Spleen (tissue), 11 donors: Measurements from ENCODE around the gene RFPL4AL1. TPM values are rescaled to one million over a fixed set of nuclear protein-coding genes. Genes with fewer than 3 reads are reported as not detected.
"Not testable (repeated sequence)": the region's sequence is repeated elsewhere in the genome, so short reads cannot be mapped to it uniquely, and the experiment has no call there.

ENCODE experiments used
- DNase-seq: peaks from one replicate; pipeline ENCODE4 v3.0.0-alpha.2; 2020
- H3K27ac ChIP-seq, 8 donors: fragments of 200-600 bp; sonication (generic) in 7 of 8; 1 replicate in 4 of 8; 2 replicates in 4 of 8; pipeline versions ENCODE4 v1.5.0 to v1.8.0; 2016 to 2021; ENCODE audit warnings: inconsistent platforms in 4 of 8, mild to moderate bottlenecking in 4 of 8, moderate library complexity in 1 of 8
- H3K27me3 ChIP-seq, 7 donors: fragments of 200-600 bp; sonication (generic) in 6 of 7; replicated peaks in 1 of 7; 1 replicate in 4 of 7; 2 replicates in 3 of 7; pipeline versions ENCODE4 v1.5.0 to v1.8.0; 2016 to 2021; ENCODE audit warnings: inconsistent platforms in 3 of 7, mild to moderate bottlenecking in 1 of 7
- H3K36me3 ChIP-seq, 6 donors: fragments of 200-600 bp; sonication (generic) in 5 of 6; 1 replicate in 4 of 6; 2 replicates in 2 of 6; pipeline versions ENCODE4 v1.5.0 to v1.8.0; 2016 to 2021; ENCODE audit warnings: inconsistent platforms in 2 of 6
- H3K4me1 ChIP-seq, 6 donors: fragments of 200-600 bp; sonication (generic) in 5 of 6; 1 replicate in 3 of 6; 2 replicates in 3 of 6; pipeline versions ENCODE4 v1.5.0 to v1.8.0; 2016 to 2021; ENCODE audit warnings: inconsistent platforms in 3 of 6
- H3K4me3 ChIP-seq, 8 donors: fragments of 200-600 bp; sonication (generic) in 7 of 8; 1 replicate in 4 of 8; 2 replicates in 4 of 8; pipeline versions ENCODE4 v1.5.0 to v1.8.0; 2016 to 2021; ENCODE audit warnings: inconsistent platforms in 4 of 8, mild to moderate bottlenecking in 4 of 8, moderate library complexity in 2 of 8
- H3K9me3 ChIP-seq, 8 donors: fragments of 200-600 bp; sonication (generic) in 7 of 8; 1 replicate in 4 of 8; 2 replicates in 4 of 8; pipeline versions ENCODE4 v1.5.0 to v1.8.0; 2016 to 2021; ENCODE audit warnings: inconsistent platforms in 4 of 8
- CTCF ChIP-seq, 11 experiments: fragments of 200-600 bp in 7 of 11; fragments of 450-650 bp in 4 of 11; sonication (generic) in 4 of 11; IDR thresholded peaks in 8 of 11; conservative IDR thresholded peaks in 3 of 11; 1 replicate in 7 of 11; 2 replicates in 4 of 11; pipeline versions ENCODE4 v1.4.0 to v1.8.0; 2016 to 2021; ENCODE audit warnings: antibody characterized with exemption in 11 of 11, inconsistent platforms in 4 of 11, mild to moderate bottlenecking in 1 of 11
- POLR2A ChIP-seq, 3 donors: fragments of 450-650 bp; IDR thresholded peaks; one replicate each; pipeline ENCODE4 v1.5.1; 2017; ENCODE audit warnings: antibody characterized with exemption in 3 of 3, mild to moderate bottlenecking in 1 of 3
- POLR2AphosphoS5 ChIP-seq, 3 donors: sonication (generic); formaldehyde crosslinking; IDR thresholded peaks; one replicate each; pipeline ENCODE4 v1.5.1; 2017; ENCODE audit warnings: antibody characterized with exemption in 3 of 3
- WGBS, 5 donors: extraction: QIAGEN DNeasy Blood & Tissue Kit in 3 of 5; methylation state at CpG; one replicate each; pipeline versions ENCODE4 v1.1.5 to v1.1.7; 2013 to 2018; 5-methylcytosine and 5-hydroxymethylcytosine counted together
- intact Hi-C: fragments of 100-400 bp; cut with DNase I; formaldehyde crosslinking; loops from one replicate; pipeline ENCODE4 v1.15.0; 2023; ENCODE audit warnings: low total_unique reads
- polyA plus RNA-seq, 3 donors: library from polyadenylated mRNA; stranded (reverse); fragments of 200-250 nt; gene quantifications; one replicate each; pipeline ENCODE4 v1.2.1, GENCODE V29; 2013
- total RNA-seq, 7 donors: library from RNA; depleted of rRNA in 3 of 7; stranded (reverse); fragments of >200 nt in 3 of 7; fragmentation: NEBNext Ultra II Directional in 4 of 7; extraction: Animal tissue kit (Norgen Biotek cat#: 25700) in 4 of 7; gene quantifications; one replicate each; pipeline versions ENCODE4 v1.1.0 to v1.2.1, GENCODE V29; 2016 to 2021
- donor health status: healthy with polysubstance abuse.
- donor health status: DM: no; HTN: no; CAD: no; lungs with moderate emphysema.
- donor health status: DM: no; HTN: no; CAD: no.
- donor health status: Bipolar disorder and iron deficiency.
- donor health status: healthy.
- donor health status: DM: no; HTN: no; CAD: no.
- donor health status: DM: yes; HTN: yes; CAD: no.

Gene RFPL4AL1
- total and polyA plus RNA-seq, 10 donors, result not detected

- no peaks in the 10 kb centered on the region for H3K36me3 ChIP-seq
- intact Hi-C loops, result no loop called here
- no peak for TF ChIP-seq CTCF (IDR thresholded peaks at IDR 0.05 in 8 of 11, conservative IDR thresholded peaks at IDR 0.05 in 3 of 11)
- no peak for TF ChIP-seq POLR2A (IDR thresholded peaks at IDR 0.05)
- TF ChIP-seq POLR2AphosphoS5 (IDR thresholded peaks at IDR 0.05), result no peak
These were observed 2.5 kb upstream of the RFPL4AL1 start for GRCh38 chr19:55766466-55766865.

GRCh38 chr19:55769632-55770031 is 714 bp downstream of the RFPL4AL1 start:
- H3K27ac ChIP-seq, DNase-seq, H3K4me3 ChIP-seq, H3K4me1 ChIP-seq, H3K36me3 ChIP-seq, intact Hi-C loops: not testable (repeated sequence)
- peaks cover 0 to 21% (median 3%) of the 10 kb centered on the region in 8 donors for H3K9me3 ChIP-seq
- H3K27me3 ChIP-seq, result peaks cover 0 to 15% (median 3%) of the 10 kb centered on the region in 7 donors
- WGBS, 5 donors, result 48 to 76% (median 59%) methylated on average over 1 to 3 of the region's 3 CpGs

More at GRCh38 chr19:55766466-55766865, 2.5 kb upstream of the RFPL4AL1 start:
- WGBS, 5 donors, result 56 to 72% (median 62%) methylated on average over 7 of the region's 7 CpGs
- peaks cover 0 to 21% (median 3%) of the 10 kb centered on the region in 8 donors for H3K9me3 ChIP-seq
- peaks cover 0 to 15% (median 3%) of the 10 kb centered on the region in 7 donors for H3K27me3 ChIP-seq
- H3K4me3 ChIP-seq, result no peak overlapping the region
- no peak for DNase-seq
- H3K4me1 ChIP-seq, result no peaks in the 10 kb centered on the region
- no peak overlapping the region for H3K27ac ChIP-seq

GRCh38 chr19:55777528-55777927 is 8.6 kb downstream of the RFPL4AL1 start:
- WGBS, 5 donors, result 28 to 37% (median 35%) methylated on average over 6 to 7 of the region's 7 CpGs
- Histone ChIP-seq H3K4me1 (no peaks in the 10 kb centered on the region), H3K36me3 (no peaks in the 10 kb centered on the region), H3K27me3 (peaks cover 0 to 46% (median 3%) of the 10 kb centered on the region in 7 donors), H3K9me3 (no peaks in the 10 kb centered on the region), H3K4me3 (no peak overlapping the region), H3K27ac (no peak overlapping the region)
- intact Hi-C loops, result no loop called here
- no peak for DNase-seq
- TF ChIP-seq POLR2A (IDR thresholded peaks at IDR 0.05), result no peak
- TF ChIP-seq POLR2AphosphoS5 (IDR thresholded peaks at IDR 0.05), result no peak
- no peak for TF ChIP-seq CTCF (IDR thresholded peaks at IDR 0.05 in 8 of 11, conservative IDR thresholded peaks at IDR 0.05 in 3 of 11)

GRCh38 chr19:55778331-55778730 is 9.4 kb downstream of the RFPL4AL1 start:
- no peak for TF ChIP-seq POLR2A (IDR thresholded peaks at IDR 0.05)
- no peak for DNase-seq
- WGBS, 5 donors, result 83 to 90% (median 85%) methylated on average over 16 of the region's 16 CpGs
- Histone ChIP-seq H3K4me1 (no peaks in the 10 kb centered on the region), H3K4me3 (no peak overlapping the region), H3K9me3 (no peaks in the 10 kb centered on the region), H3K27me3 (peaks cover 0 to 49% (median 3%) of the 10 kb centered on the region in 7 donors), H3K36me3 (no peaks in the 10 kb centered on the region), H3K27ac (no peak overlapping the region)
- intact Hi-C loops, result no loop called here

- no peak for TF ChIP-seq POLR2AphosphoS5 (IDR thresholded peaks at IDR 0.05)
- no peak for TF ChIP-seq CTCF (IDR thresholded peaks at IDR 0.05 in 8 of 11, conservative IDR thresholded peaks at IDR 0.05 in 3 of 11)
- no peak for TF ChIP-seq POLR2A (IDR thresholded peaks at IDR 0.05)
- intact Hi-C loops, result no loop called here
- Histone ChIP-seq H3K4me3 (no peak overlapping the region), H3K27ac (no peak overlapping the region), H3K27me3 (peaks cover 0 to 38% (median 0%) of the 10 kb centered on the region in 7 donors), H3K4me1 (no peaks in the 10 kb centered on the region), H3K9me3 (no peaks in the 10 kb centered on the region), H3K36me3 (no peaks in the 10 kb centered on the region)
- DNase-seq, result no peak
- WGBS, 5 donors, result 70 to 83% (median 75%) methylated on average over 5 of the region's 5 CpGs
These were observed 12.2 kb downstream of the RFPL4AL1 start for GRCh38 chr19:55781112-55781511.
